Spinal cord (tissue), 10 donors: ENCODE data around the gene TRPM2. TPM values are rescaled to one million over a fixed set of nuclear protein-coding genes. Genes with fewer than 3 reads are reported as not detected.

Source experiments
- DNase-seq, 6 donors: peaks; one replicate each; pipeline versions ENCODE4 v3.0.0 to v3.0.0-alpha.2; 2013 to 2015; ENCODE audit warnings: low spot score in 6 of 6, low read depth in 4 of 6
- H3K27ac ChIP-seq: one replicate; pipeline ENCODE4 v1.5.1; 2013; ENCODE audit warnings: low read depth, low read length, control low read depth
- H3K27me3 ChIP-seq: one replicate; pipeline ENCODE4 v1.6.1; 2013; ENCODE audit warnings: low read length; ENCODE audit not compliant: control insufficient read depth, insufficient read depth
- H3K36me3 ChIP-seq: one replicate; pipeline ENCODE4 v1.6.1; 2013; ENCODE audit warnings: low read length; ENCODE audit not compliant: control insufficient read depth, insufficient read depth
- H3K4me1 ChIP-seq: one replicate; pipeline ENCODE4 v1.6.1; 2013; ENCODE audit warnings: low read length; ENCODE audit not compliant: control insufficient read depth, insufficient read depth
- H3K4me3 ChIP-seq: one replicate; pipeline ENCODE4 v1.5.1; 2013; ENCODE audit warnings: low read depth, low read length, control low read depth
- H3K9me3 ChIP-seq: one replicate; pipeline ENCODE4 v1.6.1; 2013; ENCODE audit warnings: low read length; ENCODE audit not compliant: control insufficient read depth, insufficient read depth
- WGBS: methylation state at CpG from one replicate; pipeline ENCODE4 v1.1.5; 2013; ENCODE audit warnings: missing lambda C conversion rate; ENCODE audit not compliant: insufficient coverage; 5-methylcytosine and 5-hydroxymethylcytosine counted together
- polyA plus RNA-seq, 2 donors: library from polyadenylated mRNA; unstranded; fragments of 120-200 nt; gene quantifications; one replicate each; pipeline ENCODE4 v1.2.1, GENCODE V29; 2013; ENCODE audit not compliant: insufficient read length in 2 of 2
- total RNA-seq, 2 donors: library from RNA; depleted of rRNA in 1 of 2; stranded (reverse); fragments of 120-200 nt in 1 of 2; fragments of >200 nt in 1 of 2; gene quantifications; one replicate each; pipeline versions ENCODE4 v1.2.3 to v1.2.4, GENCODE V29; 2013 to 2014
- donor health status: healthy.

The TRPM2 gene
- total and polyA plus RNA-seq, 4 donors, result 4.0 to 21.4 (median 14.5) TPM

- no peak overlapping the region for H3K4me3 ChIP-seq
- 86% methylated on average over 35 of the region's 37 CpGs for WGBS
- no peaks in the 10 kb centered on the region for H3K27me3 ChIP-seq
- no peak overlapping the region for H3K27ac ChIP-seq
- H3K4me1 ChIP-seq, result no peaks in the 10 kb centered on the region
- H3K36me3 ChIP-seq, result peaks cover 39% of the 10 kb centered on the region
- DNase-seq, result no peak
- H3K9me3 ChIP-seq, result no peaks in the 10 kb centered on the region
Observed at GRCh38 chr21:44405948-44406872, 52.8 kb downstream of the TRPM2 start.

- H3K4me3 ChIP-seq, result no peak overlapping the region
- no peak overlapping the region for H3K27ac ChIP-seq
- 80% methylated on average over 5 of the region's 8 CpGs for WGBS
- no peaks in the 10 kb centered on the region for H3K4me1 ChIP-seq
- no peaks in the 10 kb centered on the region for H3K9me3 ChIP-seq
- H3K36me3 ChIP-seq, result peaks cover 32% of the 10 kb centered on the region
- DNase-seq, result no peak
- no peaks in the 10 kb centered on the region for H3K27me3 ChIP-seq
Observed at GRCh38 chr21:44406953-44407352, 53.5 kb downstream of the TRPM2 start.

GRCh38 chr21:44407493-44407892, 54.1 kb downstream of the TRPM2 start:
- Histone ChIP-seq H3K4me1 (no peaks in the 10 kb centered on the region), H3K36me3 (peaks cover 27% of the 10 kb centered on the region), H3K27me3 (no peaks in the 10 kb centered on the region), H3K27ac (no peak overlapping the region), H3K4me3 (no peak overlapping the region), H3K9me3 (no peaks in the 10 kb centered on the region)
- WGBS, result 100% methylated on average over 1 of the region's 7 CpGs
- no peak for DNase-seq

- Histone ChIP-seq H3K27ac (no peak overlapping the region), H3K4me1 (no peaks in the 10 kb centered on the region), H3K4me3 (no peak overlapping the region), H3K9me3 (no peaks in the 10 kb centered on the region), H3K27me3 (no peaks in the 10 kb centered on the region), H3K36me3 (peaks cover 20% of the 10 kb centered on the region)
- DNase-seq, result no peak
- WGBS, result 98% methylated on average over 7 of the region's 15 CpGs
Observed at GRCh38 chr21:44408226-44408625, 54.8 kb downstream of the TRPM2 start.

- WGBS, result 93% methylated on average over 22 of the region's 27 CpGs
- no peak overlapping the region for H3K4me3 ChIP-seq
- H3K27ac ChIP-seq, result no peak overlapping the region
- no peaks in the 10 kb centered on the region for H3K4me1 ChIP-seq
- H3K9me3 ChIP-seq, result no peaks in the 10 kb centered on the region
- H3K27me3 ChIP-seq, result no peaks in the 10 kb centered on the region
- DNase-seq, result no peak
- H3K36me3 ChIP-seq, result peaks cover 27% of the 10 kb centered on the region
Observed at GRCh38 chr21:44413566-44414290, 60.3 kb downstream of the TRPM2 start.

GRCh38 chr21:44414291-44415072, 61.1 kb downstream of the TRPM2 start:
- 80% methylated on average over 30 of the region's 30 CpGs for WGBS

GRCh38 chr21:44415073-44416025, 61.9 kb downstream of the TRPM2 start:
- Histone ChIP-seq H3K4me1 (no peaks in the 10 kb centered on the region), H3K9me3 (no peaks in the 10 kb centered on the region), H3K27me3 (no peaks in the 10 kb centered on the region), H3K36me3 (peaks cover 31% of the 10 kb centered on the region), H3K27ac (no peak overlapping the region), H3K4me3 (no peak overlapping the region)
- DNase-seq, result no peak
- WGBS, result 75% methylated on average over 21 of the region's 24 CpGs

More at GRCh38 chr21:44414291-44415072, 61.1 kb downstream of the TRPM2 start:
- H3K4me1 ChIP-seq, result no peaks in the 10 kb centered on the region
- peaks cover 31% of the 10 kb centered on the region for H3K36me3 ChIP-seq
- H3K27ac ChIP-seq, result no peak overlapping the region
- no peak overlapping the region for H3K4me3 ChIP-seq
- no peak for DNase-seq
- H3K27me3 ChIP-seq, result no peaks in the 10 kb centered on the region
- no peaks in the 10 kb centered on the region for H3K9me3 ChIP-seq

- Histone ChIP-seq H3K4me1 (no peaks in the 10 kb centered on the region), H3K36me3 (peaks cover 31% of the 10 kb centered on the region), H3K27ac (no peak overlapping the region), H3K4me3 (no peak overlapping the region), H3K9me3 (no peaks in the 10 kb centered on the region), H3K27me3 (no peaks in the 10 kb centered on the region)
- no peak for DNase-seq
- 85% methylated on average over 8 of the region's 8 CpGs for WGBS
Observed at GRCh38 chr21:44416193-44416592, 62.8 kb downstream of the TRPM2 start.
